ENCODE measurements around the gene CACNA1G.

The CACNA1G gene

DNA sequence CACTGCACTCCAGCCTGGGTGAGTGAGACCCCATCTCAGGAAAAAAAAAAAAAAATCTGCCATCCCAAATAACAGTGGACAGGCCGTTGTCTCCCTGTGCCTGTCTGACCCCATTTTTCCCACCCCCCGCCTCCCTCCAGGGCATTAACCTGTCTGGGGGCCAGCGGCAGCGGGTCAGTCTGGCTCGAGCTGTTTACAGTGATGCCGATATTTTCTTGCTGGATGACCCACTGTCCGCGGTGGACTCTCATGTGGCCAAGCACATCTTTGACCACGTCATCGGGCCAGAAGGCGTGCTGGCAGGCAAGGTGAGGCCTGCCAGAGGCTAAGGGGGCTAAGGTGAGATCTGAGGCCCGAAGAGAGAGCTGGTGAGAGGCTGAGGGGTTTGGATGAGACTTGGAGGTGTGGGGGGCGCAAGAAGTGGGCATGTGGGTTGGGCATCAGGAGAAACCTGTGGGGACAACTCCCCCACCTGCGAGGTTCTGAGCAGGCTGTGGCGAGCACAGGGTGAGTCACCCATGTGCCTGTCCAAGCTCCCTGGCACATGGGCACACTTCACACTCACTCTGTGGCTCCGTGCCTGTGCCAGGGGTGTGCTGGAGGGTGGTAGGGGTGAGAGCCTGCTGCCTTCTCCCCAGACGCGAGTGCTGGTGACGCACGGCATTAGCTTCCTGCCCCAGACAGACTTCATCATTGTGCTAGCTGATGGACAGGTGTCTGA, 112.5 kb downstream of the CACNA1G start:
- no peak for DNase-seq (ENCODE audit: low read depth in 2 of 2)

DNA sequence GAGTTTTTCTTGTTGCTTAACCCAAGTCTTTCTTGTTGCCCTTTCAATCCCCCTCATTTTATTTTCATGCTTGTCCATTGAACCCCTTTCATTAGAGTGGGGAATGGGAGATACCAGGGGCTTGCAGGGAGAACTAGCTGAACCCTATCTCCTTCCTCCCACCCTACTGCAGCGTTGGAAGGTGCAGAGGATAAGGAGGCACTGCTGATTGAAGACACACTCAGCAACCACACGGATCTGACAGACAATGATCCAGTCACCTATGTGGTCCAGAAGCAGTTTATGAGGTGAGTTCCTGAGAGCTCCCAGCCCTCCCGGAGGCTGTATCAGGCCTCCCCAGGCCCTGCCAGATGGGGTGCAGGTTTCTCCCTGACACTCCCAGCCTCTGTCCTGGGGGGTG, 114.7 kb downstream of the CACNA1G start:
- no peak for DNase-seq (ENCODE audit: low read depth in 2 of 2)

DNA sequence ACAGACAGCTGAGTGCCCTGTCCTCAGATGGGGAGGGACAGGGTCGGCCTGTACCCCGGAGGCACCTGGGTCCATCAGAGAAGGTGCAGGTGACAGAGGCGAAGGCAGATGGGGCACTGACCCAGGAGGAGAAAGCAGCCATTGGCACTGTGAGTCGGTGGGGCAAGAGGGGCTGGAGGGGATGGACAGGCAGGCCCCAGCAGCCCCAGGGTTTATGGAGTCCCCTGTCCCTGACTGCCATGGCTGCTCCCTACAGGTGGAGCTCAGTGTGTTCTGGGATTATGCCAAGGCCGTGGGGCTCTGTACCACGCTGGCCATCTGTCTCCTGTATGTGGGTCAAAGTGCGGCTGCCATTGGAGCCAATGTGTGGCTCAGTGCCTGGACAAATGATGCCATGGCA, 115.1 kb downstream of the CACNA1G start:
- DNase-seq (ENCODE audit: low read depth in 2 of 2), result no peak

DNA sequence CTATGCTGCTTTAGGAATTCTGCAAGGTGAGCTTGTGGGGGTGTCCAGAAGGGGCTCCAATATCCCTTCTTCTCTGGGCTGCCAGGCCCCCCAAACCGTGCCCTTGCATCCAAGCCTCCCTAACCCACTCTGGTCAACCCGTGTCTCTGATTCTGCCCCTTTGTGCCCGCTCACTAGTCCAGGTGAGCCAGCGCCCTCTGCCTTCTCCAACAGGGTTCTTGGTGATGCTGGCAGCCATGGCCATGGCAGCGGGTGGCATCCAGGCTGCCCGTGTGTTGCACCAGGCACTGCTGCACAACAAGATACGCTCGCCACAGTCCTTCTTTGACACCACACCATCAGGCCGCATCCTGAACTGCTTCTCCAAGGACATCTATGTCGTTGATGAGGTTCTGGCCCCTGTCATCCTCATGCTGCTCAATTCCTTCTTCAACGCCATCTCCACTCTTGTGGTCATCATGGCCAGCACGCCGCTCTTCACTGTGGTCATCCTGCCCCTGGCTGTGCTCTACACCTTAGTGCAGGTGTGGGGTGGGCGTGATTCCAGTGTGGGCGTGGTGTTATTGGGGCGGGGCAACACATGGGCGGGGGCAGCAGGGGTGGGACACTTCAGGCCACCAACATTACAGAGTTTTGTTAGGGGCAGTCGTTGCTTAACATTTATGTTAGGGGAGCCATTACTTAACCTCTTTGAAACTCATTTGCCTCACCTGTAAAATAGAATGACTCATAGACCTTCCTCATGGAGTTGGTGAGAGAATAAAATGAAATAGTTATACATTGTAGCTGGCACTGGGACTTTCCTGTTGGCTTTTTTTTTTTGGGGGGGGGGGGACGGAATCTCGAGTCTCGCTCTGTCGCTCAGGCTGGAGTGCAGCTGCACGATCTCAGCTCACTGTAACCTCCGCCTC, 115.8 kb downstream of the CACNA1G start:
- DNase-seq (ENCODE audit: low read depth in 2 of 2), result no peak

Data from stimulated activated CD8-positive, alpha-beta memory T cell treated with anti-CD3 and anti-CD28 coated beads, Interleukin-15, amount 100 ng/mL, for 48 hours (primary cell).